HG02798 (cell line): ENCODE results near the gene THSD7B.
"Not testable (repeated sequence)": the region's sequence is repeated elsewhere in the genome, so short reads cannot be mapped to it uniquely, and the experiment has no call there.

ENCODE experiments used
- ATAC-seq: cut with Tn5 transposase; IDR thresholded peaks from one replicate; pipeline ENCODE4 v1.9.1; 2021; ENCODE audit warnings: mild to moderate bottlenecking; ENCODE audit not compliant: unreplicated experiment, poor library complexity

The THSD7B gene

GRCh38 chr2:137658433-137658832, 893.1 kb downstream of the THSD7B start:
- no peak for ATAC-seq

DNA sequence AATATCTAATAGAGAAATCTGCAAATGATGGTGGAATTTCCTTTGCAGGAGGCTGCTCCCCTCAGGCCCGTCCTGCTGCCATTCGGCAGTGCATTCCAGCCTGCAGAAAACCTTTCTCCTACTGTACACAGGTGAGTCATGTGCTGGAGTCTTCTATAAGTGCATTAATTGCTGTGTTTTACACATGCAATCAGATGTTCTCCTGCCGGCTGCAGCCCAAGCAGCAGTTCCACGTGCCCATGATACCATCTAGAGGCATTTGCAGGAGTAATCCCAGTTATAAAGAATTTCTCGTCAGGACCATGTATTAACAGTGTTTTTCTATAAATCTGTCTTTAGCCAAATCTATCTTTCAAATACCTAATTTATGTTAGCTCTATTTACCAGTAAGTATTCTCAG, 894.3 kb downstream of the THSD7B start:
- ATAC-seq: no peak

GRCh38 chr2:137670111-137670510, 904.8 kb downstream of the THSD7B start:
- no peak for ATAC-seq

DNA sequence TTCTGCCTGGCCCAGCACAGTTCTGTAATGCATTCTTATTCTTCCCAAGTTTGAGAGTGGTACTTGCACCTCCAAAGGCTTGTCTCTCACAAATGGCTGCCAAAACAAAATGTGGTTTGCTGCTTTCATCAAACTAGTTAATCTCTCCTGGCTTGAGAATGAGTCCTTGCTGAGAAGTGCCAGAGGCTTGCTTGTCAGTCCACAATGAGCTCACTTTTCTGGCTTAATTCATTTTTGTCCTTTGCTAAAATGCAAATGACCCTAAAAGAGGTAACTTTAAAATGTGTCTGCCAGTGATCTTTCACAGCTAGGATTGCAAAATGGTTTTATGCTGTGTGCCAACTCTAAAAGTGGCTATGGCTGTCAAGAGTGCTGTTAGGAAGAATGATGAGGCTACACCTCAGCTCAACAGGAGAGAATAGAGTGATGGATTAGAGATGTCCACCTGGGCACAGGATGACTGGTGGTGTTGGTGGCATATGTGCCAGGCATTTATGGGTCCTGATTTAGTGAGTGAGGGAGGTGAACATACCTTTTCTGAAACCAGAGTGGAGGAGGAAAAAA, 907.7 kb downstream of the THSD7B start:
- no peak for ATAC-seq

DNA sequence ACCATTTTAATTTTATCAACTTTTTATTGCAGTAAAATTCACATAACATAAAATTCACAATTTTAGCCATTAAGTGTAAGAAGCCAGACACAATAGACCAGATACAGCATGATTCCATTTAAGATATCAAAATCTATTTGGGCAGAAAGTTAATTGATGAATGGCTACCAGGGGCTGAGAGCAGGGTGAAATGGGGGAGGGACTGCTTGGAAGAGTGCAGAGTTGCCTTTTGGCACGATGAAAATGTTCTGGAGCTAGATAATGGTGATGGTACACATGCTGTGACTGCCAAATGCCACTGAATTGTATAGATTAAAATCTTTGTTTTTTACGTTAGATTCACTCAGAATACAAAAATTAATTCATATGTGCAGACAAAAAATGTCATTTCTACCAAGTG, 909.6 kb downstream of the THSD7B start:
- ATAC-seq: no peak

DNA sequence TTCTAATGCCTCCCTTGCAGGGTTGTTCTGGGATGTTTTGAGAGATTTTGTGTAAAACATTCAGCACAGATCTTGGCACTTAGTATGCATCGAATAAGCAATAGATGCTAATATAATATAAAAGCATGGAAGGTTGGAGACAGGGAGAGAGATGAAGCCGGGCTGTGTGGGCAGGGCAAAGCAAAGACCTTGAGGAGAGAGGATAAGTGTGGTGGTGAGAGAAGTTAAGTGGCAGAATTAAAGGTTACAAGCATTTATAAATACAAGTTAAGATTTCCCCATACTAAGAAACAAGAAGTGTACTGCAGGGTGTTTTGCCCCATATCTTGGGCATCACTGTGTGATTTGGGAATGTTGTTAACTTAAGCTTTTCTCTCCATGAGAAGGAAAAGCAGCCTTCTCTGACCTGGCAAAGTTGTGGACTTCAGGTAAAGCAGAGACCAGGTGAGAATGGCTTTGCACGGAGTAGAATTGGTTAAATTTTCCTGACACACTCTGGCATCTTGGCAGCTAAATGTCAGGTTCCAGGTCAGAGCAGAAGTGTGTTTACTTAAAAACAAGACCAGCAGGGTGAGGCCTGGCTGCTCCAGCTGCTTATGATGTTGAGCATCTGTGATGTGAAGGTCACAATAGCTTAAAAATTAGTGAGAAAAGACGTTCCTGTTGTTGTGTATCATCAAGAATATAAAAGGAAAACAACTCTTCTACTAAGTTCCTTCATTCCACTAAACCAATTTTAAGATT, 910.4 kb downstream of the THSD7B start:
- ATAC-seq: no peak

- no peak for ATAC-seq
Measured at GRCh38 chr2:137676346-137676745, 911.0 kb downstream of the THSD7B start.

GRCh38 chr2:137677466-137677865, 912.1 kb downstream of the THSD7B start:
- ATAC-seq: no peak

- no peak for ATAC-seq
Measured at GRCh38 chr2:137689549-137689948, 924.2 kb downstream of the THSD7B start.

GRCh38 chr2:137693534-137693933, 928.2 kb downstream of the THSD7B start:
- ATAC-seq: no peak

DNA sequence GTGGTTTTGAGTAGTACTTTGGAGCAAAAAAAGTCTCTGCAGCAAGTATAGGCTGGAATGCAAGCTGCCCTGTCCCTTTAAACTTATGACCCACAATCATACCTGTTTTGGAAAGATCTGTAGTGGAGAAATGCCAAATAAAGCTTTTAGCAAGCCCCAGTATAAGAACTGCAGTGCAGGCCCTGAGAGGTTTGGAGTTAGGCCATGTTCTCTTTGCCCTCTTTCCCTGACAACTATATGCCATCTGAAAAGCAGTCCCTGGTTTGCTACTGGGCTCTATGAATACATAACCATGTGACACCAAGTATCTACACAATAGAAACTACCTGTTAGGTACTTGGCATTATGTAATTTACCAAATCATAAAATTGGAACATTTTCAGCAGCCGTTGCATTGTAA, 931.6 kb downstream of the THSD7B start:
- no peak for ATAC-seq

DNA sequence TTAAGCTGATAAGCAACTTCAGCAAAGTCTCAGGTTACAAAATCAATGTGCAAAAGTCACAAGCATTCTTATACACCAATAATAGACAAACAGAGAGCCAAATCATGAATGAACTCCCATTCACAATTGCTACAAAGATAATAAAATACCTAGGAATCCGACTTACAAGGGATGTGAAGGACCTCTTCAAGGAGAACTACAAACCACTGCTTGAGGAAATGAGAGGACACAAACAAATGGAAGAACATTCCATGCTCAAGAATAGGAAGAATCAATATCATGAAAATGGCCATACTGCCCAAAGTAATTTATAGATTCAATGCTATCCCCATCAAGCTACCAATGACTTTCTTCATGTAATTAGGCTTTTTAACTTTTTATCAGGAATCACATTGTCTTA, 934.9 kb downstream of the THSD7B start:
- ATAC-seq: not testable (repeated sequence)

GRCh38 chr2:137700681-137701080, 935.3 kb downstream of the THSD7B start:
- no peak for ATAC-seq

GRCh38 chr2:137705296-137705695, 940.0 kb downstream of the THSD7B start:
- no peak for ATAC-seq

DNA sequence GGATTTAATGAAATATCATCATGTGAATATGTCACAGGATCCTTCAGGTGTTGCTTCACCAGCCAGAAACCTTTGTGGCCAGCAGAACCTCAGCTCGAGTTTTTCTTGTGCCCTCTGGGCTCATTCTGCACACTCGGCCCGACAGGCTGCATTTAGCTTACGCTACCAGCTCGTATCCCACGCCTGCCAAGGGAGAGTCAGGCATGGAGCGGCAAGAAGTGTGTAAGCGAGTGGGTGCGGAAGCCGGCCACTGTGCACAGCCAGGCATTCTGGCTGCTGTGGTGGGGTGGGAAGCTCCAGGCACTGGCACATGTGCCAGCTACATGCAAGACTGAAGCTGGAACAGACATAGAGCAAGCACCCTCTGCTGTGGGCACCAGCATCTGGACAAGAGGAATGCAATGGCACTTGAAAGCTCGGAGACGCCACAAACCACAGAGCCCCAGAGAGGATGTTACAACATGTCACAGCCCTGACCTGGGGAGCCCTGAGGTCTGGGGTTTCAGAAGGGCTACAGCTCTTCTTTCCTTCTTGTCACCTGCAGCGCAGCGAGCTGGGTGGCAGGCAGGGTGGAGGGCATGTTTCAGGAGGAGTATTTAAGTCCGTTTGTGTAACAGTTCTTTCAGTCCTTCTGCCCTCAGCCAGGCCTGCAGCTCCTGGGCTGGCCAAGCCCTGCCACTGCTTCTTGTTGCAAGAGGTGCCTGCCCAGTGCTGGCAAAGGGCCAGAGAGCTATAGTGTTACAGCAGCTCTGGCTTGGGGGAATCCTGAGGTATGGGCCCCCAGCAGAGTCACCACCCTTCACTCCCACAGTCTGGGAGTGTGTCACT, 941.7 kb downstream of the THSD7B start:
- no peak for ATAC-seq

DNA sequence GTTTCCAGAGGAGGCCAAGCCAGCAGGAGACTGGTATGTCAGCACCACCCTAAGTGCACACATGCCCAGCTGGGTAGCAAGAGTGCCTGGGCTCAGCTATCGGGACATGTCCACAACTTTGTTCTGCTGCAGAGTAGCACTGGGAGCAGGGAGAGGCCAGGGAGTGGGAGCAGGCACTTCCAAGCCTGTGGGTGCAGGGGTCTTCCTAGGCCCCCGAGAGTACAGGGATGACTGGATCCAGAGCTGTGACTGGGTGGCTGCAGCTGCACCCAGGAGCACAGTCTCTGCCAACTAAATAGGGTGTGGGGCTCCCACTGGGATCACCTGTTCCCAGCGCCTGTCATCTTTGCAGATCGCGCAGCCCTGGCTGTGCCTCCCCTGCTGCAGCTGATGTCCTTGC, 943.0 kb downstream of the THSD7B start:
- ATAC-seq: no peak

GRCh38 chr2:137715731-137716191, 950.4 kb downstream of the THSD7B start:
- ATAC-seq: no peak

- ATAC-seq: no peak
Measured at GRCh38 chr2:137718786-137719185, 953.4 kb downstream of the THSD7B start.

DNA sequence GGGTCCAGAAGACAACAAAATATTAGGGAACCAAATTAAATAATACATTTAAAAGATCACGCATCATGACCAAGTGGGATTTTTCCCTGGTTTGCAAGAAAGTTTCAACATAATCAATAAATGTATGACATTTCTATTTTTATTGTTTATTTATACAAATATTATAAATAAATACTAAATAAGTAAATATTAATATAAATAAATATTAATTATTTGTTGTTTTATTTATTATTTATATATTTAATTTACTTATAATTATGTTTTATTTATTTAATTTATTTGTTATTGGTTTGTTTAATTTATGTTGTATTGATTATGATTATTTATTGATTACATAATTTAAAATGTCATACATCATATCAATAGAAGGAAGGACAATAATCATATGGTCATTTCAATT, 956.4 kb downstream of the THSD7B start:
- ATAC-seq: no peak

- no peak for ATAC-seq
Measured at GRCh38 chr2:137724912-137725311, 959.6 kb downstream of the THSD7B start.
